GM18507 (cell line): ENCODE measurements around the gene KRTAP4-7.
"Not testable (repeated sequence)": the region's sequence is repeated elsewhere in the genome, so short reads cannot be mapped to it uniquely, and the experiment has no call there.

ENCODE experiments used
- DNase-seq: peaks from one replicate; pipeline ENCODE4 v3.0.0; 2011; ENCODE audit warnings: low read depth; ENCODE audit not compliant: insufficient read length; ENCODE audit errors: extremely low spot score
- FAIRE-seq: peaks from 2 replicates; lab custom pipeline; 2011; peaks lifted over from hg19 to GRCh38; lab: Jason Lieb, UNC

Gene KRTAP4-7

GRCh38 chr17:41084100-41084856 is at the start of gene KRTAP4-7:
Gene KRTAP4-7, plus strand, starts transcription at chr17:41084150. Its CDS starts 57 bp downstream, at chr17:41084207.
- not testable (repeated sequence) for FAIRE-seq, DNase-seq

- not testable (repeated sequence) for FAIRE-seq, DNase-seq
These were observed 49.5 kb upstream of the KRTAP4-7 start, which contains the start of gene KRTAP1-3 for GRCh38 chr17:41034346-41034935. Gene KRTAP1-3, minus strand, starts transcription at chr17:41034874. Its CDS starts 53 bp downstream, at chr17:41034821.

- DNase-seq (no peak), FAIRE-seq (no peak)
These were observed 46.0 kb upstream of the KRTAP4-7 start for GRCh38 chr17:41037853-41038350.

GRCh38 chr17:41040783-41041571 is 43.0 kb upstream of the KRTAP4-7 start, which contains the start of gene KRTAP1-1:
Gene KRTAP1-1, minus strand, starts transcription at chr17:41041450. Its CDS starts 53 bp downstream, at chr17:41041397.
- DNase-seq, FAIRE-seq: not testable (repeated sequence)

DNA sequence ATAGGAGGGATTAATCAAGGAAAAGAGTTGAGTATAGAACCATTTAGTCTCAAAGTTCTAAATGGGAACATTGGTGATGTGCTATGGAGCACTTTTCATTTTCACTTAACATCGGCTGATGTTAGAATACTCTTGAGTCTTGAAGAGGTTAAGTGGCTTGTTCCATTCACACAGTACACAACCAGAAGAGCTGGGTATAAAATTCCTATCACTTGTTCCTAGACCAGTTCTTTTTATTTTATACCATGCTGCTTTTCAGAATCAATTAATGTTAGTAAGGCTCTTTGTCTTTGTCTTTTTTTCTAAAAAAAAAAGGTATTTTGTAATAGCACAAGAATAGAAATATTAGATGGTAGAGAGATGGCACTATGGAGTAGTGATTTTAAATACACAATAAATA is 41.0 kb upstream of the KRTAP4-7 start:
- no peak for FAIRE-seq
- DNase-seq: no peak

DNA sequence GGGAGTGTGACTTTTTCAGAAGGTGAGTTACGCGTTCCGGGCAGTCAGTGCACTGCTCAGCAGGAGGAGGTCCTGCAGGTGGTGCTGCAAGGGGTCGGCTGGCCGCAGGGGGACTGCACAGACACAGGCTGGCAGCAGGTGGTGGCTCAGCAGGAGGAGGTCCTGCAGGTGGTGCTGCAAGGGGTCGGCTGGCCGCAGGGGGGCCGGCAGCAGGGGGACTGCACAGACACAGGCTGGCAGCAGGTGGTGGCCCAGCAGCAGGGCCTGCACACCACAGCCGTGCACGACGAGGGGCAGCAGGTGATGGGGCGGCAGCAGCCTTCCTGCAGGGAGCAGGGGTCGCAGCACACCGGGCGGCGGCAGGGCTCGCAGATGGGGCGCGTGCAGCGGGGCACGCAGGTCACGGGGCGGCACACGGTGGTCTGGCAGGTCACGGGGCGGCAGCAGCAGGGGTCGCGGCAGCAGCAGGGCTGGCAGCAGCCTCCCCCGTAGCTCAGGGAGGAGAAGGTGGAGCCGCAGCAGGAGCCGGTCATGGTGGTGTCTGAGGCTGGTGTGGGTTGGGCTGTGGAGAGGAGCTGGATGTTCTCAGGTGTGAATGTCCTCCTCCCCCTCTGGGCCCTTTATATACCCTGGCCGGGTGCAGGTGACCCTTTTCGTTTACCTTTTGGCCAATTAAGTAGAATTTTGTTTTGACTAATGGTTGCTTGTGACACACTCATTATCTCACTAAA is 37.0 kb upstream of the KRTAP4-7 start, which contains the start of gene KRTAP2-1:
Gene KRTAP2-1 (minus strand): TSS at position 582 of the 731 bp plus-strand sequence. CDS start 49 bp downstream, at position 533.
- FAIRE-seq, DNase-seq: not testable (repeated sequence)

- FAIRE-seq (no peak), DNase-seq (no peak)
These were observed 35.5 kb upstream of the KRTAP4-7 start for GRCh38 chr17:41048441-41048840.

- no peak for FAIRE-seq
These were observed 34.8 kb upstream of the KRTAP4-7 start for GRCh38 chr17:41049110-41049509.

GRCh38 chr17:41052566-41052965 is 31.4 kb upstream of the KRTAP4-7 start:
- DNase-seq (no peak), FAIRE-seq (no peak)

More at GRCh38 chr17:41049110-41049509, 34.8 kb upstream of the KRTAP4-7 start:
- DNase-seq: peak; percentile 17

- DNase-seq (no peak), FAIRE-seq (no peak)
These were observed 29.9 kb upstream of the KRTAP4-7 start for GRCh38 chr17:41054025-41054424.

GRCh38 chr17:41054556-41054955 is 29.4 kb upstream of the KRTAP4-7 start:
- not testable (repeated sequence) for DNase-seq, FAIRE-seq

GRCh38 chr17:41055130-41055529 is 28.8 kb upstream of the KRTAP4-7 start, which contains the start of gene KRTAP2-2:
Gene KRTAP2-2, minus strand, starts transcription at chr17:41055230. Its CDS starts 19 bp downstream, at chr17:41055211.
- not testable (repeated sequence) for DNase-seq, FAIRE-seq

- no peak for DNase-seq
- no peak for FAIRE-seq
These were observed 26.4 kb upstream of the KRTAP4-7 start for GRCh38 chr17:41057547-41057946.

DNA sequence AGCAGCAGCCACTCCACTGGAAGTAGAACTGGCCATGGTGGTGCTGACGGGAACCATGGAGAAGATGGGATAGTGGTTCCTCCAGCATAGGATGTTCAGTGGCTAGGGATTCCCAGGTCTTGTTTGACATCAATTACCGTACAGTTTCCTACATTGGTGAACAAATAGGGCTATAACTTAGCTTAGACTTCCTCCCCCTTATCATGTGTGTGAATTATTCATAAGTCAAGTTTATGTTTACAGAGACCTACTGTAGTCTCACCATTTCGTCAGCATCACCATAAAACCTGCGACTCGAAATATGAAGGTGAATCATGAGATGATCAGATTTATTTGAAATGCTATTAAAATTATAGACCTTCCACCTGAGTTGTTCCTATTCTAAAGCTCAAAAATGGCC is 25.2 kb upstream of the KRTAP4-7 start:
- no peak for FAIRE-seq
- no peak for DNase-seq

- DNase-seq, FAIRE-seq: not testable (repeated sequence)
These were observed 24.5 kb upstream of the KRTAP4-7 start for GRCh38 chr17:41059276-41060051.

DNA sequence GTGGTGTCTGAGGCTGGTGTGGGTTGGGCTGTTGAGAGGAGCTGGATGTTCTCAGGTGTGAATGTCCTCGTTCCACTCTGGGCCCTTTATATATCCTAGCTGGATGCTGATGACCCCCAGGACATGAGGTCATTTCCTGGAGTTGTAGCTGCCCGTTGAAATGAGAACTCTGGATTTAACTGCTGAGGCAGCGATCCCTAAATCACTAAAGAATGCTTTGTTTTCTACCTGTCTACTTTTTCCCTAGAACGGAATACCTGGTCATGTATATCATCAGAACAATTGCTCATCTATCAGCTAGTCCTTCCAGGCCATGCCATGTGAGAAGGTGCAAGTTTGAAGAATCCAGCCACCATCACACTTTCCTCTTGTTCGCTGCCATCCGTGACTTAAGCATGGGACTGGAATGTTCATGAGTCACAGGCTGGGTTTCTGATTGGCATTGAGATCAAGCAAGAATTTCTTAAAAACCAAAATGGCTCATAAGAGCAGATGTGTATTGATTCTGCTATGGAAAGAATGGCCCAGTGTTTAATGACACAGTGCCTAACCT is 23.8 kb upstream of the KRTAP4-7 start, which contains the start of gene KRTAP2-3:
Gene KRTAP2-3 (minus strand): TSS at position 63 of the 553 bp plus-strand sequence. CDS start 64 bp downstream, outside the sequence.
- FAIRE-seq: no peak
- no peak for DNase-seq

GRCh38 chr17:41061964-41062363 is 22.0 kb upstream of the KRTAP4-7 start:
- FAIRE-seq (no peak), DNase-seq (no peak)

GRCh38 chr17:41063449-41063848 is 20.5 kb upstream of the KRTAP4-7 start:
- DNase-seq: no peak
- FAIRE-seq: no peak
